ENCODE measurements around the gene CEP57.

- TF ChIP-seq CTCF (IDR thresholded peaks at IDR 0.05) (no peak), POLR2A (IDR thresholded peaks at IDR 0.05) (no peak), POLR2AphosphoS5 (IDR thresholded peaks at IDR 0.05) (no peak)
Observed at GRCh38 chr11:95803973-95804372, 13.7 kb downstream of the CEP57 start.
